OCI-LY3 (cell line): ENCODE data around the gene APOA1.

Experiments
- H2AFZ ChIP-seq: fragments of 200-600, 300-600 bp; shearing (Covaris generic); 2 replicates; pipeline ENCODE4 v1.6.0; 2014; ENCODE audit warnings: antibody characterized with exemption, low read depth, low read length
- H3K27ac ChIP-seq: fragments of 200-600, 300-600 bp; sonication (generic); 2 replicates; pipeline ENCODE4 v1.5.1; 2014; ENCODE audit warnings: mild to moderate bottlenecking, low read length, moderate library complexity, mixed read lengths
- H3K27me3 ChIP-seq: fragments of 200-600, 300-600 bp; sonication (generic); 2 replicates; pipeline ENCODE4 v1.6.1; 2014; ENCODE audit warnings: low read depth, low read length, mixed read lengths
- H3K36me3 ChIP-seq: fragments of 200-600, 300-600 bp; sonication (generic); replicated peaks from 2 replicates; pipeline ENCODE3; 2014; ENCODE audit warnings: low read depth, low read length, mixed read lengths
- H3K4me1 ChIP-seq: fragments of 300-600, 200-600 bp; sonication (generic); 2 replicates; pipeline ENCODE4 v1.6.1; 2014; ENCODE audit warnings: low read length, mixed read lengths
- H3K4me2 ChIP-seq: fragments of 200-600, 300-600 bp; sonication (generic); 2 replicates; pipeline ENCODE4 v1.6.1; 2014; ENCODE audit warnings: low read length, mixed read lengths
- H3K4me3 ChIP-seq: fragments of 300-600, 200-600 bp; sonication (generic); 2 replicates; pipeline ENCODE4 v1.5.1; 2014; ENCODE audit warnings: antibody characterized with exemption, mild to moderate bottlenecking, low read length, moderate library complexity
- H3K79me2 ChIP-seq: fragments of 300-600, 200-600 bp; shearing (Covaris generic); 2 replicates; pipeline ENCODE4 v1.6.1; 2014; ENCODE audit warnings: mild to moderate bottlenecking, low read length, mixed read lengths
- H3K9ac ChIP-seq: fragments of 300-600, 200-600 bp; shearing (Covaris generic); 2 replicates; pipeline ENCODE4 v1.6.0; 2014; ENCODE audit warnings: mild to moderate bottlenecking, low read length, moderate library complexity
- H3K9me3 ChIP-seq: fragments of 200-600, 300-600 bp; shearing (Covaris generic); 2 replicates; pipeline ENCODE4 v1.6.1; 2014; ENCODE audit warnings: low read length, mixed read lengths; ENCODE audit not compliant: insufficient read depth
- H4K20me1 ChIP-seq: fragments of 200-600, 300-600 bp; sonication (generic); 2 replicates; pipeline ENCODE4 v1.6.1; 2016; ENCODE audit warnings: low read length, mixed read lengths; ENCODE audit not compliant: insufficient read depth
- EZH2phosphoT487 ChIP-seq: fragments of 200-600 bp; shearing (Covaris generic); IDR thresholded peaks from 2 replicates; pipeline ENCODE4 v1.6.1; 2018; ENCODE audit warnings: antibody characterized with exemption, mixed run types, low read depth
- TF ChIP-seq, protein P1 (sequence below): fragments of 200-600, 300-600 bp; sonication (generic); IDR thresholded peaks from 2 replicates; pipeline ENCODE4 v1.5.1; 2014; ENCODE audit warnings: antibody characterized with exemption, low read length, low read depth

Gene APOA1

DNA sequence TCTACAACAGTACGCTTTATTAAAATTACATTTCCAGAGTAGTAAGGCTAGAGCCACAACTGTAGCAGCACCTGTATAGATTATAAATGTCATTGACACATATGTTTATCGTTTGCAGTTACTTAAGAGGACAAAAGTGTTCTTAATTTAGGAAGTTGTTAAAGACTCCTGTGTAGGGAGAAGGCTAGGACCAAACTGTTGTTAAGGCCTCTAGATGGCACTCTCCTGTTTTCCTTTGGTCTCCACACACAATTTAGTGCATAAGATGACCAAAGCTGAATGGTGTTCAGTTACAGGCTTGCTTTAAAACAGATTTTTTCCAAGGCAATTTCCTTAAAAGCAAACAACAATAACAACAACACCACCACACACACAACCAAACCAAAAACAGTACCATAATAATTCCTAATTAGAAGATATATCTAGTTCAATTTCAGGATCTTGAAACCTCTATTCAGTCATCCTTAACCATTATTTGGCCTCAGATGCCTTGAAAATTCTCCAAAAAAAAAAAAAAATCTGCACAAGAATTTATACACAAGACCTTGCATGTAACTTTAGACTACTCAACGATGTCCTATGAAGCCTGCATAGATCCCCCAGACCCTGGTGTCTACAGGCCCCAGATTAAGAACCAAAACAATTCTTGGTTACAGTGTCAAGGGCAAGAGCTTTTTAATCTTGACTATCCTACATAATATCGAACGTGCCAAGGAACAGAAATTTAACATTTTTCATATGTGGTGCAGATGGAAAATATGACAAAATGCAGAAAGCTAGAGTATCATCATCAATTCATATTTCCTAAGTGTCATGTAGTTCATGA is 42.6 kb upstream of the APOA1 start:
- TF ChIP-seq, protein P1, sequence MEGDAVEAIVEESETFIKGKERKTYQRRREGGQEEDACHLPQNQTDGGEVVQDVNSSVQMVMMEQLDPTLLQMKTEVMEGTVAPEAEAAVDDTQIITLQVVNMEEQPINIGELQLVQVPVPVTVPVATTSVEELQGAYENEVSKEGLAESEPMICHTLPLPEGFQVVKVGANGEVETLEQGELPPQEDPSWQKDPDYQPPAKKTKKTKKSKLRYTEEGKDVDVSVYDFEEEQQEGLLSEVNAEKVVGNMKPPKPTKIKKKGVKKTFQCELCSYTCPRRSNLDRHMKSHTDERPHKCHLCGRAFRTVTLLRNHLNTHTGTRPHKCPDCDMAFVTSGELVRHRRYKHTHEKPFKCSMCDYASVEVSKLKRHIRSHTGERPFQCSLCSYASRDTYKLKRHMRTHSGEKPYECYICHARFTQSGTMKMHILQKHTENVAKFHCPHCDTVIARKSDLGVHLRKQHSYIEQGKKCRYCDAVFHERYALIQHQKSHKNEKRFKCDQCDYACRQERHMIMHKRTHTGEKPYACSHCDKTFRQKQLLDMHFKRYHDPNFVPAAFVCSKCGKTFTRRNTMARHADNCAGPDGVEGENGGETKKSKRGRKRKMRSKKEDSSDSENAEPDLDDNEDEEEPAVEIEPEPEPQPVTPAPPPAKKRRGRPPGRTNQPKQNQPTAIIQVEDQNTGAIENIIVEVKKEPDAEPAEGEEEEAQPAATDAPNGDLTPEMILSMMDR = peak; percentile 87
- no peak for TF ChIP-seq EZH2phosphoT487
- Histone ChIP-seq H3K9me3 (no peaks in the 10 kb centered on the region), H3K27ac (no peak overlapping the region), H3K4me2 (no peak overlapping the region), H3K79me2 (no peaks in the 10 kb centered on the region), H3K4me3 (no peak overlapping the region), H2AFZ (no peak overlapping the region), H3K9ac (no peak overlapping the region), H3K4me1 (no peaks in the 10 kb centered on the region), H4K20me1 (no peaks in the 10 kb centered on the region), H3K27me3 (no peaks in the 10 kb centered on the region), H3K36me3 (peaks cover 1% of the 10 kb centered on the region)

- no peak overlapping the region for H3K4me2 ChIP-seq
- no peaks in the 10 kb centered on the region for H3K27me3 ChIP-seq
- no peaks in the 10 kb centered on the region for H3K9me3 ChIP-seq
- no peaks in the 10 kb centered on the region for H3K4me1 ChIP-seq
- H3K36me3 ChIP-seq = peaks cover 12% of the 10 kb centered on the region
- H3K27ac ChIP-seq = no peak overlapping the region
- no peaks in the 10 kb centered on the region for H4K20me1 ChIP-seq
- H3K79me2 ChIP-seq = no peaks in the 10 kb centered on the region
- TF ChIP-seq, protein P1 = no peak
- TF ChIP-seq EZH2phosphoT487 = no peak
- no peak overlapping the region for H2AFZ ChIP-seq
- H3K4me3 ChIP-seq = no peak overlapping the region
- no peak overlapping the region for H3K9ac ChIP-seq
These were observed 39.2 kb upstream of the APOA1 start for GRCh38 chr11:116876656-116877055.

DNA sequence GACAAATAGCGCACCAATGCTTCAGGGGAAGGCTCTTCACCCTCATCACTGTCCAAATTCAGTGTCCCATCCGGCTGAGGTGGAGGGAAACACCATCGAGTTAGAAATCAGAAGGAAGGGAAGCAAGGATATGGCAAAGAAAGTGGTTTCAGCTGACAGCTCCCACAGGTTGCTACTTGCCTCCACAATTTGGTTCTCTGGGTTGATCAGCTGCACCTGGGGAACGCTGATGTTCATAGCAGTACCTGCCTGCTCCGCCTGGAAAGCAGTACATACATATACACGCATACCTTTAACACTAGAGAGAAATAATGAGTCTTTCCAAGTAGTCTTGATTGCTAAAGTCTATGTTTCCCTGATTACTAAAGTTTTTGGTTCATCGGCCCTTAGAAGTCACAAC is 37.8 kb upstream of the APOA1 start:
- no peaks in the 10 kb centered on the region for H3K4me1 ChIP-seq
- H3K9me3 ChIP-seq = no peaks in the 10 kb centered on the region
- no peak overlapping the region for H3K4me2 ChIP-seq
- H2AFZ ChIP-seq = no peak overlapping the region
- TF ChIP-seq EZH2phosphoT487 = no peak
- TF ChIP-seq, protein P1 = no peak
- peaks cover 12% of the 10 kb centered on the region for H3K36me3 ChIP-seq
- H3K4me3 ChIP-seq = no peak overlapping the region
- H4K20me1 ChIP-seq = no peaks in the 10 kb centered on the region
- H3K27me3 ChIP-seq = no peaks in the 10 kb centered on the region
- H3K79me2 ChIP-seq = no peaks in the 10 kb centered on the region
- H3K27ac ChIP-seq = no peak overlapping the region
- no peak overlapping the region for H3K9ac ChIP-seq

GRCh38 chr11:116874251-116874650 is 36.8 kb upstream of the APOA1 start:
- H3K9me3 ChIP-seq = no peaks in the 10 kb centered on the region
- no peak overlapping the region for H3K27ac ChIP-seq
- no peaks in the 10 kb centered on the region for H3K27me3 ChIP-seq
- H3K4me2 ChIP-seq = no peak overlapping the region
- H4K20me1 ChIP-seq = no peaks in the 10 kb centered on the region
- no peaks in the 10 kb centered on the region for H3K79me2 ChIP-seq
- H3K4me3 ChIP-seq = no peak overlapping the region
- H3K4me1 ChIP-seq = no peaks in the 10 kb centered on the region
- no peak overlapping the region for H3K9ac ChIP-seq
- TF ChIP-seq EZH2phosphoT487 = no peak
- TF ChIP-seq, protein P1 = no peak
- peaks cover 21% of the 10 kb centered on the region for H3K36me3 ChIP-seq
- no peak overlapping the region for H2AFZ ChIP-seq
